ENCODE results near the gene CSNK1G1.

CSNK1G1 gene

GRCh38 chr15:64117759-64118487 is 238.1 kb downstream of the CSNK1G1 start:
- no peak overlapping the region for H3K4me3 ChIP-seq (ENCODE audit: low read depth, low read length)
- in situ Hi-C loops (cut with HindIII; ENCODE audit: low pct_ligation_motif_present, low sequenced_read_pairs), result no loop called here
- H3K27me3 ChIP-seq (replicated peaks), result no peaks in the 10 kb centered on the region
- H3K36me3 ChIP-seq (replicated peaks), result peaks cover 39% of the 10 kb centered on the region
- TF ChIP-seq CTCF (IDR thresholded peaks at IDR 0.05; ENCODE audit: low read depth, low read length, missing control alignments), result no peak
- no peak overlapping the region for H3K27ac ChIP-seq
- DNase-seq, result no peak
